Activated CD4-positive, alpha-beta T cell treated with anti-CD3 and anti-CD28 coated beads, Interleukin-2, amount 50 U/mL, for 24 hours (primary cell): ENCODE data around the gene FAM221B.

ENCODE experiments used
- DNase-seq, 2 donors: peaks; one replicate each; pipeline ENCODE4 v3.0.0-alpha.2; 2020; ENCODE audit warnings: low read depth in 1 of 2, low spot score in 1 of 2

The FAM221B gene

DNA sequence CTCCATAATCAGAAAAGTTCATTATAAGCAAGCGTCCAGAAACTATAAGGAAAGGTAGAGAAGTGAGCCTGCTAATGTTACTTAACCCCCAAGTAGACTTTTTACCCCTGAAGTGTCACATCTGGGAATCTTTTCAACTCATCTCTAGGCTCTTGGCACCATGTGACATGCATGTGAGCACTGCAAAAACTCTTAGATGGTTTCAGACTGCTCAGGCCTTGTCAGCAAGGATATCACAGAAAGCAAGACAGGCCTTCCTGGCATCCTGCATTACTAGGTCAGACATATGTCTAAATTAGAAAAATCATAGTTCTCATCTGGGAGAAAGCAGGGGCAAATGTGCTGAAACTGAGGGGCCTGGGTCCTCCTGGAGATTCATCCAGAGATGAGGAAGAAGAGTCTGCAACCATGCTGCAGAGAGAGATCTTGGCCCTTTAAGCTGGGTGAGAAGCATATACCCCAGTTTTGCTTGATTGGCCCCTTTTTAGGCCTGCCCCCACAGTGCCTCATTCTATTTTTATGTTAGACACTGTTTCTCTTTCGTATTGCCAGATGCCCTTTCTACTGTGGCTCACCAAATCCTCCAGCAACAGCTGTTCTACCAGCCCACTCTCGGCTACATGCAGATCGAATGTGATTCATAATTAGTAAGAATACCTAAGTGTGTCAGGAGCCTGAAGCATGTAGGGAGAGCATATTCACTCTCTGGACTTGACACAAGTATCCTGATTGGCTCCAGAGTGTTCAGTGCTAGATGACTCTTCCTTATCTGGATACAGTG, 19.4 kb upstream of the FAM221B start:
- peak in 1 of 2 donors; percentile 20 for DNase-seq

DNA sequence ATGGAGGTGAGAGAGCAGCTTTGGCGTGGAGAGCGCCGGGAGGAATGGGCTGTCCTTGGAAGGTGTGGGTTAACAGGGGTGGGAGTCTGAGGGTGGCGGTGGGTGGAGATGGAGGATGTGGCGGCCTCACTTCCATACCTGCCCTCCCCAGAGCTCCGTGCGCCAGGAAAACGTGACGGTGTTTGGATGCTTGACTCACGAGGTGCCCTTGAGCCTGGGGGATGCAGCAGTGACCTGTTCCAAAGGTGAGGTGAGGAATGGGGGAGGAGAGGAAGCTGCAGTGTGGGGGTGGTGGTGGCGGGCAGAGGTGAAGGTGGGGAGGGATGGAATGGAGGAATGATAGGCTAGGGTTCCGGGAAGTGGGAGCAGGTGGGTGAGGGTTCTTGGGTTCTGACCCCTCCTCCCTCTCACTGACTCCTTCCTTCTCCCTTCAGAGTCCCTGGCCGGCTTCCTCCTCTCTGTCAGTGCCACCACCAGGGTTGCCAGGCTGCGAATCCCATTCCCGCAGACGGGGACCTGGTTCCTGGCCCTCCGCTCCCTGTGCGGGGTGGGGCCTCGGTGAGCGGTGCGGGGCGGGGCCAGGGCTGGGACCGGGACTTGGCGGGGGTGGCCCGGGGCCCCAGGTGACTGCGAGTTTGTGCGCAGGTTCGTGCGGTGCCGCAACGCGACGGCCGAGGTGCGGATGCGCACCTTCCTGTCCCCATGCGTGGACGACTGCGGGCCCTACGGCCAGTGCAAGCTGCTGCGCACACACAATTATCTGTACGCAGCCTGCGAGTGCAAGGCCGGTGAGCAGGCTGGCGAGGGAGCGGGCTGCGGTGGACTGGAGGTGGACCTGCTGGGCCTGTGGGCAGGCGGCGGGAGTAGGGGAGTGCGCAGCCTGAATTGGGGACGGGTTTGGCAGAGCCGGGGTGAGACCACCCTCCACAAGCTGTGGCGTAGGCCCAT, 17.6 kb upstream of the FAM221B start:
- DNase-seq: no peak

DNA sequence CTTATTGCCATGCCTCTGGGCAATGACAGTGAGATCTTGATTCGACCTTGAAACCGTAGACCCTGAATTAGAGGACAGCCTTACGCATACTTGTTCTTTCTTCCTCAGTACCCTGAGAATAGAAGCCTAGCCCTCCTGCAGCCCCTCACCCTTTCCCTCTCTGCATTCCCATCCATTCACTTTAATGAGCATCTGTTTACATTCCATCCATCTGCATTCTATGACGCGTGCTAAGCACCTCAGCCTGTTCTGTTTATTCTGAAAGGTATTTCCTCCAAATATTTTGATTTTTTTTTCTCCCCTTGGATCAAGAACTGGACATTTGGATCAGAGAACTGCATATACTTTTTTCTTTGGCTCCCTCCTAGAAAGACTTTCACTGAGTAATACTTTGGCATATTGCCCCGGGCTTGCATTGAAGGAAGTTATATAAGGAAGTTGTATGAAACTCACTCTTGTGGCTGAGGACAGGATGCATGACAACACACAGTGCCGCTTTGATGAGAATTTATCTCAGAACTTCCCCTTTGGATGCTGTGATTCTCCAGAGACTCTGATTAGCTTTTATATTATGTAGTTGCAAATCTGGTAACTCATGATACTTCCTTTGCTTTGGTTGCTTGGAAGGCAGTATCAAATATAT, 16.2 kb upstream of the FAM221B start:
- no peak for DNase-seq

DNA sequence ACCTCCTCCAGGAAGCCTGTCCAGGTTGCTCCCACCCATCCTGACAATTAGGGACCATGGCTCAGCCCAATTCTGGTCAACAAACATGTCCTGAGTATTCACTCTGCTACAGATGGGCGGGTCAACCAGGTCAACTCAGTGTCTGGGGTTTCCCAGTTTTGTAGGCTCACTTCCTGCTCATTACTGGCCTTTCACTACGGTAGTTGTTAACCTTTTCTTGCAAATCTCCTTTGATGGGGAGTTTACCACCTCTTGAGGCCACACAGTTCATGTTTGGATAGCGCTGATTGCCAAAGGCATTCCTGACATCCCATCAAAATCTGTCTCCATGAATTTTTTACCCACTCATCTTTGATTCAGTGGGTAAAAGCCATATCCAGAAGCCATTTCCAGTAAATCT, 14.3 kb upstream of the FAM221B start:
- DNase-seq: no peak

DNA sequence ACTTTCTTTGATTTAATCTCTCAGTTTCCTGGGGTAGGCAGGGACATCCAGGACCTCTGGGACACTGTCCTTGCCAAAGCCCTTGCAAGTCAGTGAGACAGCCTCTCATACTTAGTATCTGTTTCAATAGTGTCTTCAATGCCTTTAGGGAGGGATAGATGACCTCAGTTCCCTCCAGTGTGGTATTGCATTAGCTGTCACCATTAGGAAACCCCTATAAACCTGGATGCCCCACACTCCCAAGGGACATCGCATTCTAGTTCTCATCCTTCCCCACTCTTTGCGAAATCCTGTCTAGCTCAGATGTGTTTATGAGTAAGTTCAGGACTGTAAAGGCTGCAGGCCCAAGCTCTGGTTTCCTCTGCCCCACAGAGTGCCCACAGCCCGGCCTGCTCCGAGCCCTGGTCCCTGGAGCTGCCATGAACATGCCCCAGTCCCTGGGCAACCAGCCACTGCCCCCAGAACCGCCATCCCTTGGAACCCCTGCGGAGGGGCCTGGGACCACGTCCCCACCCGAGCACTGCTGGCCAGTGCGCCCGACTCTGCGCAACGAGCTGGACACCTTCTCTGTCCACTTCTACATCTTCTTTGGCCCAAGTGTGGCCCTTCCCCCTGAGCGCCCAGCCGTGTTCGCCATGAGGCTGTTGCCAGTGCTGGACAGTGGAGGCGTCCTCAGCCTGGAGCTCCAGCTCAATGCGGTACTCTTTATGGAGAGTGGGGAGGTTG, 13.7 kb upstream of the FAM221B start:
- DNase-seq: no peak

DNA sequence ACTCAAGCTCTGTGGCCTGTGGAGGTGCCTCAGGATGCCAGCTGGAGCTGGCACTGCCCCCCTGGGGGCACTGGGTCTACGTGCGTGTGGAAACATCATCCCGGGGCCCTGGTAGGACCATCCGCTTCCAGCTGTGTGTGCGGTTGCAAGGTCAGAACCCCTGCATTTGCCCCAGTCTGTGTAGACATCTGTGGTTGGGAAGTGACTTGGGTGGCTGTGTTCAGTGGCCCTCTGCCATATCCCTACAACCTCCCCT, 13.0 kb upstream of the FAM221B start:
- DNase-seq: no peak

DNA sequence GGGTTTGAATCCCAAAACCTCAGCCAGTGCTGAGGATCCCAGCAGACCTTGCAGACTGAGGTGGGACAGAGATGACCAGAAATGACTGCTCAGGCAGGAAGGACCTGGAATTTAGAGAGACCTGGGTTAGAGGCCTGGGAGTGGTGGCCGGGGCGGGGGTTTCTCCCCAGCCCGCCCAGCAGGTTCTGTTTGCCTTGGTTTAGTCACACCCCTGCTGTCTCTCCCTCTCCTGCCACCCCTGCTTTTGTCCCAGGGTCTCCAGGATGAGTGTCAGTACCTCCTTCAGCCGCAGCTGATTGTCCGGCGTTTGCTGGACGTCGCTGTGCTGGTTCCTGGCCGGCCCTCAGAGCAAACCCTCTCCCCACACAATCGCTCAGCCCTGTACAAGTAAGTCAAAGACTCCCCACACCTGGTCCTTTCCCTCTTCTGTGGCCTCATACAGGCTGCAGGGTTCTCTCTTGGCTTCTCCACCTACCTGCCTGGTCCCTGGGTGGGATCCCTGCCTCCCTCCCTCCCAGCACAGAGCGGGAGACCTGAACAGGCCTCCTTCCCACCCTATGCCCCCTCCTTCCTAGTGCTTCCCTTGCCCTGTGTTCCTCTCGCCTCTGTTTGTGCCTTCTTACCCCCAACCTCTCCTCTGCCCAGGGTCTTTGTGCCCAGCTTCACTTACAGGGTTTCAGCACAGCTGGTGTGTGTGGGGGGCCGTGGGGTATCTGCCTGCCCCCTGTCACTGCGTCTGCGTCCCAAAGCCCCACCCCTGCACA, 12.5 kb upstream of the FAM221B start:
- DNase-seq: no peak

DNA sequence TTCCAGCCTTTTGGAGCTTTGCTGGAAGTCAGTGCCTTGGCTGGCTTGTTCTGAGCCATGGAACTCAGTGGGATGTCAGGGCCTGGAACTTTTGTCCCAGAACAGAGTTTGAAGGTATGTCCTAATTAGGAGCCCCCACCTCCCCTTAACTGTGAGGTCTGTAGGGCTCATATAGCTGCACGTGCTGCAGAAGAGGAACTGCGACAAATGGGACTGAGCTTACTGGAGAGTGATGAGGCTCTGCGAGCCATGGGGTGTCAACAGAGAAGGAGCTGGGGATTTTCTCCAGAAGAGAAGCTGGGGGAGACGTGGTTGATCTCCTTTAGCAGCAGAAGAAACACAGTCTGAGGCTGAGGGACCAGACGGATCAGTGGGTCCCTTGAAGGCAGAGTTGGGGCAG, 11.4 kb upstream of the FAM221B start:
- DNase-seq: no peak

DNA sequence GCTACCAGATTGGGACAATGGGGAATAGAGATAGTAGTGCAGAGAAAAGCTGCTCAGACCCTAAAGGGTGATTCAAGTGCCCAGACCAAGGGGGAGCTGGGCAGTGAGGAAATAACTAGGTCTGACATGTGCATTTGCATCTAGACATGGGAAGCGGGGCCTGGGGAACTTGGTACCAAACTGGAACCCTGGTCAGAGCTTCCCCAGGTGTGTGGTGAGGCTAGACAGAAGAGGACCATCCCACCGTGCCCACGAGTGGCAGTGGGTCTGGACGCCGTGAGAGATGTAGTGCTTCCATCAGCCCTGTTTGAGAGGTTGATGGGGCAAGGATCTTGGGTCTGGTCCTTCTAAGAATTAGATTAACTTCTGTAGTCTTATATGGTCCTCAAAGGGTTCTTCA, 8.1 kb upstream of the FAM221B start:
- DNase-seq: no peak

DNA sequence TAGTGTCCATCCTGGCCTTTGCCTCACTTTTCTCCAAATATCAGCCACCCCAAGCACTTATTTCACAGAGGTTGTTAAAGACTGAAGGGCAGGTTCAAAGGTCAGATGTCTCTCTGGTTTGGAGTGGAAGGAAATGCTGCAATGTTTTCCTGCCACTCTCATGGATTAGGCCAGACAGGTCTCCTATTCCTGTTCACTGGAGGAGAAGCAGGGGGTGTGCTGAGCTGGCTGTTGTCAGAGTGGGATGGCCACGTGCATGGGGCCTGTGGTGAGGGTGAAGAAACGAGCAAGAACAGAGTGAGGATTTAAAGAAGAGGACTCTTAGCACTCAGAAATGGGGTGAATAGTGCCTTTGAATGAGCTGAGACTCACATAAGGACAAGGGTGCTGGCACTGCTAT, 7.2 kb upstream of the FAM221B start:
- no peak for DNase-seq

DNA sequence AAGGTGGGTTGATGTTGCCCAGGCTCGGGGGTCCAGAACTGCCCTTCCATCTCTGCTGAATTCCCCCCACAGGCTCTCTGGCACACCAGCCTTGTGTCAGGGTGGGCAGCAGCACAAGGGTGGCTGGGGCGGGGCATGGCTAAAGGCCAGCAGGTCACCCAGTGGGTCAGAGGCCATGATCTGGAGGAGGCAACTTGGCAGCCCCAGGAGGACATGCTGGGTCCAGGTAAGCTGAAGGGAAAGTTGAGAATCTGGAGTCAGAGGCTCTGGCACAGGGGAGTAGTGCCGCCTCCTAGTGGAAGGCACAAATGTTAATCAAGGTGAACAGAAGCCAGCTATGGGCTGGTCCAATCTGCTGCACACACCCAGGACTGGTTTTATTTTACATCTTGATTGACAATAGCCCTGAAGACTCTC, 6.7 kb upstream of the FAM221B start:
- no peak for DNase-seq

DNA sequence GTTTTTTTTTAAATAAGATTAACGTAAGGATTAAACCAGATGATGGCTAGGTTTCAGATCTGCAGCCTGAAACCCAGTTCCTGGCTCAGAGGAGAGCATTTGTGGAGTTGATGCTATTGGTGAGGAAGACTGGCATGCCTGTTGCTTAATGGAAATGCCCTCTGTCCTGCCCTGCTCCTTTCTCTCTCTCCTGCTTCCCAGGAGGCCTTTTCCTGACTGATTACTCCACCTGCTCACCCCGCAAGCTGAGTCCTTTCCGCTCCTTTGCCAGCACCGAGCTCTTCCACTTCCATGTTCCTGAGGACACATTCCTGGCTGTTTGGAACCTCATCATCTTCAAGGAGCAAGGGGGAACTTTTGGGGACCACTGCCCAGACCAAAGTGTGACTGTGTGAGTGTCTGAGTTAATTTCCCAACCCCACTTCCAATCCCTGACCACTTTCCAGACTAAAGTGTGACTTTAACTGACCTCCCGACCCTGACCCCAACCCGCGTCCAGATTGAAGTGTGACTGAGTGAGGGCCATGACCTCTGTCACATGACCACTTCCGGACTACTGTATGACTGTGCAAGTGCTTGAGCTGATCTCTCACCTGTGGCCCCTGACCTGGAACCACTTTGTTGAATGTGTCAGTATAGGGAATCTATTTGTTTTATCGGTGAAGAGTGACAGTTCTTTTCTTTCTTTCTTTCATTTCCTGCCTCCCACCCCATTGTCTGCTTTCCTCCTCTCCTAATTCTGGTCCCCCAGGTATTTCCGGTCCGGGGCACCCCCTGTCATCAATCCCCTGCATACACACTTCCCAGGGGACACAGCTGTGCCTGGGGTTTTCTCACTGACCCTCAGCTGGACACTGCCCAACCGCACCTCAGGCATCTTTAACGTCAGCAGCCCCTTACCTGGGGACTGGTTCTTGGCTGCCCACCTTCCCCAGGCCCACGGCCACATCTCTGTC, 6.0 kb upstream of the FAM221B start:
- DNase-seq: no peak

DNA sequence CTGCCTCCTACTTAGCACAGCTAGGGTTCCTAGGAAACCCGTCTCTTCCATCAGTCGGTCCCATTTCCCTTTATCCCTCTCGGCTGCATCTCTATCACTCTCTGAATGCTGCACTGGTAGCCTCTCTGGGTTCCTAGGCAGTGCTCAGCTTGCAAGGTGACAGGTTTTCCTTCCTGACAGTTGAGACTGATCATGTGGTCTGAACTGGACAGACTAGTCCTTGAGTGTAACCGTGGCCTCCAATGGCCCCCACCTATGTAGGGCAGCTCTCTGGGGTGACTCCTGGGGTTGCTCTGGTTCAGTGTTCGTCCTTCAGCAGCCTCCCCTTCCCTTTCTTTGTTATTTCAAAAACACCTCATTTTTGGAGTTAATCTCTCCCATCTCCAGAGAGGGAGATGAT, 4.3 kb upstream of the FAM221B start:
- no peak for DNase-seq

DNA sequence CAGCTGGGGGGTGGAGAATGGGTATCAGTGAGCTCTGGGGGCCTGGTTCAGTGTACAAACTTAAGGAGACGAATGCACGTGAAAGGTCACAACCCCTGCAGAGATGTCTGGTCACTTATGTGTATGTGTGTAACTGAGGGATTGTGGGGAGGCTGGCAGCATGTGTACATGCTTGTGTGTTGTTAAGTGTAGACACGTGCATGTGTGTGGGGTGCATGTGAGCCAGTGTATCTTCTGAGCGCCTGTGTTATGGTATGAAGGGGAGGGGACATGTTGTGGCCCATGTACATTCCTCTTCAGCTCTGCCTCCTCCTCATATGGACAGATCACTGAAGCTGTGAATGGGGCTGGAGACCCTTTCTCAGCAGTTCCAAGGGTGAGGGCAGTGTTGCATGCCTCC, 2.5 kb upstream of the FAM221B start:
- DNase-seq: no peak

DNA sequence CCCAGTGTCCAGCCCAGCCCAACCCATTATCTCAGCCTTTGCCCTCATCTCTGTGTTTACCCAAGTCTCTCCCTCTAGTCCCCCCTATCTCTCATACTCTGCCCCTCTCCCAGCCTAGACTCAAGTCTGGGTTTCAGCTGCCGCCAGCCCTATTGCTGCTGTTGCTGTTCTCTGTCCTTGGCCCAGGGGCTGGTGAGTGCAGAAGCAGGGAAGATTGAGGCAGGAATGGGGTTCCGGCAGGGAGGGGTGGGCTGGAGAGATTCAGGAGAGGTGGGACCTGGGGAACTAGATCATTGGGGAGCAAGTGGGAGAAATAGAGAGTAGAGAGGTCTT, 1.2 kb upstream of the FAM221B start:
- DNase-seq: no peak

DNA sequence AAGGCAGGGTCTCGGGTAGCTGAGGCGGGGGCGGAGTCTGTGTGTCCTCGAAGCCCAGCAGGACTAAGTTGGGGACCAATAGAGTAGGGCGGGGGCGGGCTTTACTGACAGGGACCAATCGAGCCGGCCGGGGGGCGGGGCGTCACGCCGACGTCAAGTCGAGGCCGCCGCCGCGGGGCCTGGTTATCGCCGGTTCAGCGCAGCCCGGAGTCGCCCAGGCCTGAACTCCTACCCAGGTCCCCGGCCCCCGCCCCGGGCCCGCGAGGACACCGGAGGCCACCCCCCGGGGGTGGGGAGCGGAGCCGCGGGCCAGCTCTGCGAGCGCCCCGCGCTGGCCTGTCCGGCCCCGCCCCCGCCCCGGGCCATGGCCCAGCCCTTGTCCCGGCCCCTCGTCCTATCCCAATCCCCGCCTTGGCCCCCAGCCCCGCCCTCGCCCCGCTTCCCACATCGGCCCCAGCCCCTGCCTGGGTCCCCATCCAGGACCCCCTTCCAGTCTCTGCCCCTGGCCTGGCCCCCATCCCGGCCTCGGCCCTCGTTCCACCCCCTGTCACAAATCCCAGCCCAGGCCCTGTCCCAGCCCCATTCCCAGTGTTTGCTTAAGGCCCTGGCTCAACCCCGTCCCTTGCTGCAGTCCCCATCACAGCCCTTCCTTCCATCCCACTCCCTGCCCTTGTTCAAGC, 692 bp upstream of the FAM221B start, which contains the start of gene TMEM8B:
TMEM8B (plus strand) TSS at position 145 of the 680 bp plus-strand sequence; CDS start at position 365, 220 bp downstream.
- DNase-seq: peak; percentile 87 to 92

DNA sequence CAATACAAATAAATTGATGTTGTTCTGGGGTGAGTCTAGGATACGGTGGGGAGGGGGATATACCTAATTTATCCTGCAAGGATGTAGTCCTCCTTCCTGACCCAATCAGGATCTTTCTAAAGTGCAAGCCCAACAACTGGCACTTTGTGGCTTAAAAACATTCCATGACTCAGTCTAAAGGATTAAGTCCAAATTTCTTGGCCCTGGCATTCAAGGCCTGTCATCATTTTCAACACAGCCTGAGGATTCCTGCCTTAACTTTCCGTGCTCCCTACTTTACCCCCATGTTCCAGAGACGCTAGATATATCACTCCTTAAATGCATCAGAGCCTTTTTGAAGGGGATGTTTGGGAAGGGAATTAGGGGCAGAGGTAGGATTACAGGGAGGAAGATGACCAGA, 1.0 kb downstream of the FAM221B start:
- no peak for DNase-seq

DNA sequence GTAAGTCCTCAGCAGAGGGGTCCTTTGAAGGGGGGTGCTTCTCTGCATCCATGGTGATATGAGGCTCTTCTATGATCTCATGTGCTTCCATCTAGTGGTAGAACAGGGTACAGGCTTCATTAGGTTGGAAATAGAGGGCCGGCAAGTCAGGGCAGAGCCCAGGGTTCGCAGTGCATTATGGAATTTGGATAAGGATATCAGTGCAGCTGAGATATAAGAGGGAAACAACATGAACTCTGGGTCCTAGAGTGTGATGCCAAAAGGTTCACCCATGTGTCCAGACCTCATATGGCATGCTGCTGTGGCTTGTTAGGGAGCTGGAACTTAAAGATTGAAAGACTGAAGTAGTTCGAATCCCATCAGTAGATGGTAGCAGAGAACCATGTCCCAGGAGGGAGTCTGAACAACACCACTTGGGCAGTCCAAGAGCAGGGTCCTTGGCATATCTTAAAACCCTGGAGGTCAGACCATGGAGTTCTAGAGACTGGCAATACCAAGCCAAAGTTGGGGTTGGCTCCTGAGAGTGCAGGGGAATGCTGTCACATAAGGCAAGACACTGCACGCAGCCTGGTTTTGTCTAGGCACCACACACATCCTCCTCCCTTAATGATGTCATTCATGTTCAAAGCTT, 2.3 kb downstream of the FAM221B start:
- peak in 1 of 2 donors; percentile 34 for DNase-seq

DNA sequence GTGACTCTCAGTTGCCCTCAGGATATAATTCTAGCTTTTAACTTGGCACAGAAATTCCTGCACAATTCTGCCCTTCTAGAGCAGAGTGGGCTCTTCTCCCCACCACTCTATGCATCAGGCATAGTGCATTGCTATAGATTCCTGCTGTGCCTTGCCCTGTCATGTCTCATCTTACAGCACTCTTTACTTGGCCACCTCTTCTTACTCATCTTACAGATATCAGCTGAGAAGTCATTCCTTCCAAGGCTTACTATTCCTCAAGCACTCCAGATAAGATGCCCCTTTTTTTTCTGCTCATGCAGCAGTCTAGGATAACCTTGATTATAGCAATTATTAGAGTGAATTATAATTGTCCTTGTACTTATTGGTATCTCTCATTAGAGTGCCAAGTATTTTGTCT, 5.6 kb downstream of the FAM221B start:
- no peak for DNase-seq
